DMS 273 (cell line): ENCODE results near the gene WWTR1.

Source experiments
- DNase-seq: peaks from one replicate; lab custom pipeline; 2025; ENCODE audit not compliant: unreplicated experiment; lab: John Stamatoyannopoulos, UW

The WWTR1 gene

GRCh38 chr3:149655826-149656574 lies 1.8 kb downstream of the WWTR1 start:
- no peak for DNase-seq

- no peak for DNase-seq
Measured at GRCh38 chr3:149654188-149654601, 3.6 kb downstream of the WWTR1 start.

- DNase-seq = no peak
Measured at GRCh38 chr3:149653564-149653963, 4.3 kb downstream of the WWTR1 start.

- DNase-seq = no peak
Measured at GRCh38 chr3:149653136-149653535, 4.7 kb downstream of the WWTR1 start.

GRCh38 chr3:149650828-149651227 lies 7.0 kb downstream of the WWTR1 start:
- DNase-seq = no peak

- DNase-seq = no peak
Measured at GRCh38 chr3:149648525-149648924, 9.3 kb downstream of the WWTR1 start.

- DNase-seq = no peak
Measured at GRCh38 chr3:149647812-149648211, 10.0 kb downstream of the WWTR1 start.

- no peak for DNase-seq
Measured at GRCh38 chr3:149647285-149647684, 10.5 kb downstream of the WWTR1 start.

- DNase-seq = no peak
Measured at GRCh38 chr3:149646181-149646766, 11.6 kb downstream of the WWTR1 start.

GRCh38 chr3:149643963-149644362 lies 13.9 kb downstream of the WWTR1 start:
- no peak for DNase-seq

GRCh38 chr3:149643482-149643798 lies 14.4 kb downstream of the WWTR1 start:
- no peak for DNase-seq

- DNase-seq = no peak
Measured at GRCh38 chr3:149640976-149641728, 16.7 kb downstream of the WWTR1 start.

GRCh38 chr3:149639093-149639486 lies 18.7 kb downstream of the WWTR1 start:
- no peak for DNase-seq

GRCh38 chr3:149638228-149639092 lies 19.4 kb downstream of the WWTR1 start:
- peak; percentile 28 for DNase-seq

- DNase-seq = no peak
Measured at GRCh38 chr3:149635396-149635795, 22.4 kb downstream of the WWTR1 start.

- DNase-seq = no peak
Measured at GRCh38 chr3:149634573-149634972, 23.3 kb downstream of the WWTR1 start.

GRCh38 chr3:149634072-149634471 lies 23.8 kb downstream of the WWTR1 start:
- DNase-seq = no peak

- no peak for DNase-seq
Measured at GRCh38 chr3:149632225-149632624, 25.6 kb downstream of the WWTR1 start.

GRCh38 chr3:149630806-149631205 lies 27.0 kb downstream of the WWTR1 start:
- DNase-seq = no peak

GRCh38 chr3:149628957-149629670 lies 28.7 kb downstream of the WWTR1 start:
- DNase-seq = no peak

- DNase-seq = no peak
Measured at GRCh38 chr3:149626671-149627070, 31.2 kb downstream of the WWTR1 start.
